ENCODE data around the gene TTC22. TPM values are rescaled to one million over a fixed set of nuclear protein-coding genes. Genes with fewer than 3 reads are reported as not detected.

The TTC22 gene
- total RNA-seq, 1 experiment from 2014 or later = 0.59 TPM

GRCh38 chr1:54763816-54764132, 37.3 kb downstream of the TTC22 start:
- TF ChIP-seq, protein P1, sequence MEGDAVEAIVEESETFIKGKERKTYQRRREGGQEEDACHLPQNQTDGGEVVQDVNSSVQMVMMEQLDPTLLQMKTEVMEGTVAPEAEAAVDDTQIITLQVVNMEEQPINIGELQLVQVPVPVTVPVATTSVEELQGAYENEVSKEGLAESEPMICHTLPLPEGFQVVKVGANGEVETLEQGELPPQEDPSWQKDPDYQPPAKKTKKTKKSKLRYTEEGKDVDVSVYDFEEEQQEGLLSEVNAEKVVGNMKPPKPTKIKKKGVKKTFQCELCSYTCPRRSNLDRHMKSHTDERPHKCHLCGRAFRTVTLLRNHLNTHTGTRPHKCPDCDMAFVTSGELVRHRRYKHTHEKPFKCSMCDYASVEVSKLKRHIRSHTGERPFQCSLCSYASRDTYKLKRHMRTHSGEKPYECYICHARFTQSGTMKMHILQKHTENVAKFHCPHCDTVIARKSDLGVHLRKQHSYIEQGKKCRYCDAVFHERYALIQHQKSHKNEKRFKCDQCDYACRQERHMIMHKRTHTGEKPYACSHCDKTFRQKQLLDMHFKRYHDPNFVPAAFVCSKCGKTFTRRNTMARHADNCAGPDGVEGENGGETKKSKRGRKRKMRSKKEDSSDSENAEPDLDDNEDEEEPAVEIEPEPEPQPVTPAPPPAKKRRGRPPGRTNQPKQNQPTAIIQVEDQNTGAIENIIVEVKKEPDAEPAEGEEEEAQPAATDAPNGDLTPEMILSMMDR (conservative IDR thresholded peaks at IDR 0.05) = no peak
- Histone ChIP-seq H3K9ac (ENCODE audit: extremely low read depth, insufficient read length, low read length) (peak overlapping the region; percentile 85), H4K8ac (replicated peaks; ENCODE audit: insufficient read length, low read depth, low read length) (no peak overlapping the region), H2AK5ac (ENCODE audit: insufficient read length, low read length) (no peak overlapping the region), H4K91ac (ENCODE audit: insufficient read length, low read depth, low read length) (no peak overlapping the region), H2BK20ac (ENCODE audit: low read depth, low read length, poor library complexity, severe bottlenecking) (no peak overlapping the region), H3K14ac (ENCODE audit: insufficient read depth, low read length) (peak overlapping the region; percentile 44; the same call in 1 of the 2 replicates), H3K23me2 (ENCODE audit: insufficient read length, low read depth, low read length, poor library complexity, severe bottlenecking) (peaks cover 4% of the 10 kb centered on the region), H3K4me2 (ENCODE audit: insufficient read depth, insufficient read length, low read length) (peak overlapping the region; percentile 62), H4K5ac (ENCODE audit: insufficient read length, low read depth, low read length) (no peak overlapping the region), H4K20me1 (ENCODE audit: control insufficient read depth, insufficient read depth, insufficient read length) (no peaks in the 10 kb centered on the region), H3K27ac (ENCODE audit: insufficient read length, low read depth, low read length) (no peak overlapping the region), H2BK5ac (ENCODE audit: insufficient read length, low read length) (no peak overlapping the region), H3K4me1 (ENCODE audit: insufficient read depth, low read length) (no peaks in the 10 kb centered on the region), H3K56ac (ENCODE audit: insufficient read length, low read depth, low read length) (no peak overlapping the region), H2BK120ac (ENCODE audit: low read depth, low read length, poor library complexity, severe bottlenecking) (no peak overlapping the region), H2AFZ (ENCODE audit: low read length) (no peak overlapping the region), H3K18ac (ENCODE audit: insufficient read length, low read depth, low read length) (no peak overlapping the region), H3K23ac (ENCODE audit: insufficient read length, low read depth, low read length) (no peak overlapping the region), H2BK12ac (ENCODE audit: insufficient read length, low read depth, low read length) (no peak overlapping the region), H3T11ph (ENCODE audit: low read length) (no peak overlapping the region), H3K9me3 (ENCODE audit: control insufficient read depth, low read depth, low read length) (no peaks in the 10 kb centered on the region), H3K79me2 (ENCODE audit: insufficient read depth, low read length) (no peaks in the 10 kb centered on the region), H2BK15ac (ENCODE audit: low read depth, low read length) (no peak overlapping the region), H3K27me3 (ENCODE audit: insufficient read depth, low read length) (no peaks in the 10 kb centered on the region), H3K79me1 (ENCODE audit: insufficient read depth, low read depth, low read length, poor library complexity, severe bottlenecking) (no peaks in the 10 kb centered on the region), H3K4ac (ENCODE audit: low read depth, low read length) (no peak overlapping the region)
- DNase-seq = no peak
- H3K27me3 Mint-ChIP-seq (ENCODE audit: low read depth) = no peaks in the 10 kb centered on the region; the same call in 1 of the 2 replicates
- peaks cover 0 to 6% (median 4%) of the 10 kb centered on the region in 3 experiments; a peak in 4 of 7 replicates for H3K36me3 Mint-ChIP-seq (ENCODE audit: insufficient read depth in 1 of 3, low read depth in 3 of 3)
- peak overlapping the region; percentile 75 to 96 (median 85); a peak in 5 of 7 replicates for H3K27ac Mint-ChIP-seq
- H3K4me1 Mint-ChIP-seq = peaks cover 31 to 34% of the 10 kb centered on the region in 2 experiments
- H3K4me3 Mint-ChIP-seq = peak overlapping the region; percentile 95
- no peaks in the 10 kb centered on the region for H3K9me3 Mint-ChIP-seq
- WGBS (ENCODE audit: extremely low coverage, insufficient read length, low lambda C conversion rate) = no CpG with 5 or more reads among the region's 11 CpGs
